Measurements from ENCODE around the gene ARRDC2. TPM values are rescaled to one million over a fixed set of nuclear protein-coding genes. Genes with fewer than 3 reads are reported as not detected.
"Not testable (repeated sequence)": the region's sequence is repeated elsewhere in the genome, so short reads cannot be mapped to it uniquely, and the experiment has no call there.

ARRDC2 gene
- total RNA-seq, 2 donors from 2014 or later: 21.0 to 27.7 TPM

DNA sequence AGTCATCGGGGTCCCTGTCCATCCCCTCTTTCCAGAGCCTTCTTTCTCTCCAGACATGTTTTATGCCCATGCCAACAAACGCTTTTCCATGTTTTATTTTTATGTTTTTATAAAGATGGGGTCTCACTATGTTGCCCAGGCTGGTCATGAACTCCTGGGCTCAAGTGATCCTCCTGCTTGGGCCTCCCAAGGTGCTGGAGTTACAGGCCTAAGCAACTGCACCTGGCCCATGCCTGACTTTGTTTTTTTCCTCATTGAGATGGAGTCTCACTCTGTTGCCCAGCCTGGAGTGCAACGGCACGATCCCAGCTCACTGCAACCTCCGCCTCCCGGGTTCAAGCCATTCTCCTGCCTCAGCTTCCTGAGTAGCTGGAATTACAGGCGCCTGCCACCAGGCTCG, 21.4 kb upstream of the ARRDC2 start:
- DNase-seq; ATAC-seq; intact Hi-C loops (cut with DNase I, micrococcal nuclease): not testable (repeated sequence)

DNA sequence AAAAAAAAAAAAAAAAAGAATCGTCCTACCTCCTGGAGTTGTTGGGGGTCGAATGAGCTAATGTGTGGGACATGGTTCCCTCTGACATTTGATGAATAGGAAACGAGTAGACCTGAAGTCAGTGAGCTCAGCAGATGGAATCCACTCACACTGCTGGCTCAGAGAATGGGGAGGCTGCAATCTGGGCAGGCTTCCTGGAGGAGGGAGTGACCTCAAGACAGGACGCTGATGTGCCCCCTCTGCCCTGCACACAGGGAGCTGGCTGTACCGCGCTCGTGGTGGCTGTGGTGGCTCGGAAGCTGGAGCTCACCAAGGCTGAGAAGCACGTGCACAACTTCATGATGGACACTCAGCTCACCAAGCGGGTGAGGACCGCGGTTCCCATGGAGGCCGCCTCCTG, 19.8 kb upstream of the ARRDC2 start:
- no peak for DNase-seq
- ATAC-seq: no peak
- intact Hi-C loops (cut with DNase I, micrococcal nuclease): no loop called here

DNA sequence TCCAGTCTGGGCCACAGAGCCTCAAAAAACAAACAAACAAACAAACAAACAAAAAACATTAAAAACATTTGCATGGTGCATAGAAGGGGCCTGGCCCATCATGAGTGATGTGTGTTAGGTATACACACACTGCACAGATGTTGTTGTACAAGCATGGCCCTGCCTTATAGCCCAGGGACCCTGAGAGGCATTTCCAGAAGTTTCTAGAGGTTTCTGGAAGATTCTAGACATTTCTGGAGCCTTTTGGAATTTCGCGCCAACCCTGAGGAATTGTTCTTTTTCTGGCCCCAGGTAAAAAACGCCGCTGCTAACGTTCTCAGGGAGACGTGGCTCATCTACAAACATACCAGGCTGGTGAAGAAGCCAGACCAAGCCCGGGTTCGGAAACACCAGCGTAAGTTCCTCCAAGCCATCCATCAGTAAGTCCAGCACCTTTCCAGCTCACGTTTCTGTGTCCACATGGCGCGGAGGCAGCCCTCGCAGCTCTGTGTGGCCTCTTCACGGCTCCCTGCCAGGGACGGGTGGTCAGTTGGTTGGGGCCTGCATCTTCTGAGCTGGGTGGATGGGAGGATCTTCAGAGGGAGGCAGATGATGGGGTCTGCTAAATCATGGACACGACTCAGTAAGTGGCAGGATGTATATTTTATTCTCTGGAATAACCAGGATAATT, 18.4 kb upstream of the ARRDC2 start:
- no peak for ATAC-seq
- intact Hi-C loops (cut with DNase I, micrococcal nuclease): no loop called here
- DNase-seq: no peak

DNA sequence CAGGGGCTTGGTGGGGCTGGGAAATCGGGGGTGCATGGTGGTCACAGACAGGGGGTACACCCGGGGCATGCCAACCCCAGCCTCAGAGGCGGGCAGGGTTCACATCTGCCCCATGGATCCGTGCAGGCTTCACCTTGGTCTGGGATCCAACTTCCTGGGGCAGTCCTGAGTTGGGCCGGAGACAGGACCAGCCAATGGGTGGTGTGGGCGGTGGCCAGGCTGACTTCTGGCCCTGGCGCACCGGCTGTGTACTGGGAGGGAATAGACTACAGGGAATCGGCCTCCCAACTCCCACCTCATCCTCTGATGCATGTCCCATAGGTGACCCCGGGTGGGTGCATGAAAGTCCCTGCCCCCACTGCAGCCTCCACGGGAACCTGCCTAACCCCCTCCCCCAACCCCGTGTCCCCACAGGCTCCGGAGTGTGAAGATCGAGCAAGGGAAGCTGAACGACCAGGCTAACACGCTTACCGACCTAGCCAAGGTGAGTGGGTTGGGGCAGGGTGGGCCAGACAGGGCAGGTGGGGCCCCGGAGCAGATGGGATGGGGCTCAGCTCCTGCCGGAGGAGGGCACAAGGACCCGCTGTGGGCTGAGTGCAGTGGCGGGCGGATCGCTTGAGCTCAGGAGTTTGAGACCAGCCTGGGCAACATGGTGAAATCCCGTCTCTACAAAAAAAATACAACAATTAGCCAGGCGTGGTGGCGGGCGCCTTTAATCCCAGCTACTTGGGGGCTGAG, 14.7 kb upstream of the ARRDC2 start:
- intact Hi-C loops (cut with DNase I, micrococcal nuclease): no loop called here
- peak; percentile 47 for ATAC-seq
- no peak for DNase-seq

DNA sequence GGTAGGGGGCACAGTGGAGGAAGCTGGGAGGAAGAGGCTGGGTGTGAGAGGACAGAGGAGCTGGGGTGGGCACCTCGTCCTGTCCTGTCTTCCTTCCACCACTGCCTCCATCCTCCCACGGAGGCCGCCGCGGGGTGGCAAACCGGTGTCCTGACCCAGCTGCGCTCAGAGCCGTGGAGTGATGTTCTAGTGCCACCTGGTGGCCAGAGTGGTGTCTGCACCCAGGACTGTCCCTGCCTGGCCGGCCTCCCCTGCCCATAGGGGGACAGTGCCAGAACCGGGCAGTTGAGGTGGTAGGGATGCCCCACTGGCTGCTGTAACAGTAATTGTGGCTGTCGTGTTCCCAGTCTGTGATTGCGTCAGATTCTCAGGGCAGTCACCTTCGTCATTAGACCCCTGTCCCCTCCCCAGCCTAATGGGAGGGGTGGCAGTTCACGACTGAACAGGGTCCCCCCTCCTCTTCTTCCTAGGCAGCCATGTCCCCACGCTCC, 11.1 kb upstream of the ARRDC2 start:
- ATAC-seq: peak; percentile 48
- intact Hi-C loops (cut with DNase I, micrococcal nuclease): loop anchor here (2.0 to 5.0 kb wide), 2 partner anchors 58 to 60 kb away; no protein-coding TSS in a partner anchor
- DNase-seq: peak; percentile 69 to 87

GRCh38 chr19:17997969-17998826, 9.8 kb upstream of the ARRDC2 start:
- DNase-seq: peak; percentile 29 to 55
- intact Hi-C loops (cut with DNase I, micrococcal nuclease): loop anchor here (2.0 to 5.0 kb wide), 2 partner anchors 59 to 61 kb away; no protein-coding TSS in a partner anchor
- ATAC-seq: peak; percentile 39

- intact Hi-C loops (cut with DNase I, micrococcal nuclease): loop anchor here in 1 of 2 donors (5.0 kb wide), 1 partner anchor 61 kb away; no protein-coding TSS in a partner anchor
- no peak for ATAC-seq
- no peak for DNase-seq
Measured at GRCh38 chr19:17998827-17999150, 9.2 kb upstream of the ARRDC2 start.

GRCh38 chr19:17999684-18000479, 8.1 kb upstream of the ARRDC2 start:
- DNase-seq (peak in 1 of 2 donors; percentile 46), ATAC-seq (peak; percentile 31)
- intact Hi-C loops (cut with DNase I, micrococcal nuclease): loop anchor here in 1 of 2 donors (5.0 kb wide), 1 partner anchor 63 kb away; no protein-coding TSS in a partner anchor

- intact Hi-C loops (cut with DNase I, micrococcal nuclease): no loop called here
- no peak for ATAC-seq
- no peak for DNase-seq
Measured at GRCh38 chr19:18000480-18000914, 7.5 kb upstream of the ARRDC2 start.

GRCh38 chr19:18000915-18001776, 6.8 kb upstream of the ARRDC2 start:
- peak; percentile 95 to 96 for DNase-seq
- ATAC-seq: peak; percentile 87
- intact Hi-C loops (cut with DNase I, micrococcal nuclease): no loop called here

GRCh38 chr19:18001777-18002345, 6.1 kb upstream of the ARRDC2 start:
- no peak for ATAC-seq
- intact Hi-C loops (cut with DNase I, micrococcal nuclease): no loop called here
- peak in 1 of 2 donors; percentile 38 for DNase-seq

- no peak for ATAC-seq
- intact Hi-C loops (cut with DNase I, micrococcal nuclease): no loop called here
- peak in 1 of 2 donors; percentile 49 for DNase-seq
Measured at GRCh38 chr19:18002347-18002850, 5.6 kb upstream of the ARRDC2 start.

DNA sequence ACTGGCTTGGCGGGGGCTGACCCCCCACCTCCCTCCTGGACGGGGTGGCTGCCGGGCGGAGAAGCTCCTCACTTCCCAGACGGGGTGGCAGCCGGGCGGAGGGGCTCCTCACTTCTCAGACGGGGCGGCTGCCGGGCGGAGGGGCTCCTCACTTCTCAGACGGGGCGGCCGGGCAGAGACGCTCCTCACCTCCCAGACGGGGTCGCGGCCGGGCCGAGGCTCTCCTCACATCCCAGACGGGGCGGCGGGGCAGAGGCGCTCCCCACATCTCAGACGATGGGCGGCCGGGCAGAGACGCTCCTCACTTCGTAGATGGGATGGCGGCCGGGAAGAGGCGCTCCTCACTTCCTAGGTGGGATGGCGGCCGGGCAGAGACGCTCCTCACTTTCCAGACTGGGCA, 2.2 kb upstream of the ARRDC2 start:
- intact Hi-C loops (cut with DNase I, micrococcal nuclease): loop anchor here (5.0 kb wide), 1 partner anchor 52 kb away; no protein-coding TSS in a partner anchor
- DNase-seq, ATAC-seq: not testable (repeated sequence)

DNA sequence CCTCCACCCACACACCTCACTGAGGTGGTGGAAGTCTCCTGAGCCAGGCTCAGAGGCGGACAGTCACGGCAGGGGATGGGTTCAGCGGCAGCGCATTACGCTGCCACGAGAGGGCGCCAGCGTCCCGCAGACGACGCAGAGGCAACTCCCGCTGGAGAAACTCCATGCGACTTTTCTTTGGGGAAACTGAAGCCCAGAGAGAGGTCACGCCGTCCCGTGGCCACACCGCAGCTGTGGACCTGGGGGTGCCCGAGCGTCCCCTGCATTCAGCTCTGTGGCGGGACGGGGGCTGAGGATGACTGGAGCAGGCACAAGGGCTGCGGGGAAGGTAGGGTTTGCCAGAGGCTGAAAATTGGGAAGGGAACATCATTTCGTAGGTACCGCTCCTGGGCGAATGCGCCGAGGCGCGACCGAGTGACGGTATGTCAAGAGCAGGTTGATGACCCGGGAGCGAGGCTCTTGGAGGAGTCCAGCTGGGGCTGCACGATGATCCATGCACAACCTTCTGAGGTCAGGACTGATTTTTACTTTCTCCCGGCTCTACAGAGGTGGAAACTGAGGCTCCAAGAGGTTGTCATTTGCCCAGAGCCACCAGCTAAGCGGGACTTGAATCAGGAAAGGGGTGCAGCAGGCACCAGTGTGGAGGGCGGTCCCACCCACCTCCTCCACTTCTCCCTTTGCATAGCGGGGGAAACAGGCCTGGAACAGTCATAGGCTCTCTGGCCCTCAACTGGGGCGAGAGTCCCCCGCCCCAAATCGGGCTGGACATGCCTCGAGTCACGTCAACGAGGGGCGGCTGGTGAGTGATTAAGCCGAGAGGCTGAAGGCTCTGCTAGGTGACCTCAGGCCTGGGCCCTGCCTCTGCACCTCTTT, 690 bp upstream of the ARRDC2 start:
- DNase-seq (peak; percentile 70 to 86), ATAC-seq (peak; percentile 85)
- intact Hi-C loops (cut with DNase I, micrococcal nuclease): loop anchor here (5.0 kb wide), 1 partner anchor 50 kb away; no protein-coding TSS in a partner anchor

- intact Hi-C loops (cut with DNase I, micrococcal nuclease): loop anchor here (5.0 kb wide), 1 partner anchor 48 kb away; no protein-coding TSS in a partner anchor
- no peak for ATAC-seq
- no peak for DNase-seq
Measured at GRCh38 chr19:18008814-18009213, 844 bp downstream of the ARRDC2 start.
